HG02610 (cell line): ENCODE measurements around the gene ZFYVE28.
"Not testable (repeated sequence)": the region's sequence is repeated elsewhere in the genome, so short reads cannot be mapped to it uniquely, and the experiment has no call there.

ENCODE experiments used
- ATAC-seq: cut with Tn5 transposase; IDR thresholded peaks from one replicate; pipeline ENCODE4 v1.9.1; 2021; ENCODE audit warnings: mild to moderate bottlenecking, moderate library complexity; ENCODE audit not compliant: unreplicated experiment

The ZFYVE28 gene

GRCh38 chr4:2231082-2231481, 187.4 kb downstream of the ZFYVE28 start:
- ATAC-seq = no peak

GRCh38 chr4:2226261-2226660, 192.2 kb downstream of the ZFYVE28 start:
- ATAC-seq = no peak

DNA sequence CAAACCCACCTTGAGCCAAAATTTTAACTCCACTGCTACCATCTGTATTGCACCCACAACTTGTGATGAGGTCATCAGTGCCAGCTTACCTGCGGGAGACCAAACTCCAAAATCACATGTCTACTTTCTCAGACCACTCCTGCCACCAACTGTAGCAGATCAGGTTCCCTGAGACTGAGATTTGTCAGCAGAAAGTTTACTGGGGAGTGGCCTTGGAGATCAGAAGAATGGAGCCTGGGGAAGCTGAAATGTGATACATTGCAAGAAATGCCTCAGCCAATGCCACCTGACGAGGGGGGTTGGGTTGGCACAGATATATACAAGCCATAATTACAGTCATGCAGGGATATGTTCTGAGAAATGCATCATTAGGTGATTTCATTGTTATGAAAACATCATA, 195.6 kb downstream of the ZFYVE28 start:
- no peak for ATAC-seq

- not testable (repeated sequence) for ATAC-seq
Observed at GRCh38 chr4:2221378-2221777, 197.1 kb downstream of the ZFYVE28 start.

DNA sequence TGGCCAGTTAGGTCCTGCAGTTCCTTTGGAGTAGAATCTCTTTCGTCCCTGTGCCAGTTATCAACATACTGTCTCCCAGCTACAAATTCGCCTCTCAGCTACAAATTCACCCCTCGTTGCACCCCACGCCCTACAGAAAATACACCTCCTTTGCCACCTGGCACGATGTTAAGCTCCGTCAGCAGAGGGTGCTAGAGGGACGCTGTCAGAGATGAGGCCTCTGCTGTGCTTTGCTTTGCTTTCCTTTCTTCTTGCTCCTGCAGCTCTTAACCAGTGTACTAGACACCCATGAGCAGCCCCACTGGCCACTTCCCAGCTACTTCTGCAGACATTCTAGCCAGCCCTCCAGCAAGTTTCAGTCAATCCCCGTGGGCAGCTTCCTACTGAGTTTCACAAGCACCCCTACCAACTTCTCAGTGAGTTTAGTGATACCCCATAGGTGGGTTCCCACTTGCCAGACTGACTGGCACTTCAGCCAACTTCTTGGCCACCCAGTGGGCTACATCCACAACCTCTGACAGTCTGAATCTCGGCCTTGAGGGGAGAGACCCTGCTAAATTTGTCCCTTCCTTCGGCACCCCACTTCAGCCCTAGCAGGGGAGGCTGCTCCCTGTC, 198.3 kb downstream of the ZFYVE28 start:
- no peak for ATAC-seq
